ENCODE data around the gene ZSCAN22. TPM values are rescaled to one million over a fixed set of nuclear protein-coding genes. Genes with fewer than 3 reads are reported as not detected.
"Not testable (repeated sequence)": the region's sequence is repeated elsewhere in the genome, so short reads cannot be mapped to it uniquely, and the experiment has no call there.

ZSCAN22 gene
- total RNA-seq, 2 donors from 2014 or later = 1.5 to 1.7 TPM

DNA sequence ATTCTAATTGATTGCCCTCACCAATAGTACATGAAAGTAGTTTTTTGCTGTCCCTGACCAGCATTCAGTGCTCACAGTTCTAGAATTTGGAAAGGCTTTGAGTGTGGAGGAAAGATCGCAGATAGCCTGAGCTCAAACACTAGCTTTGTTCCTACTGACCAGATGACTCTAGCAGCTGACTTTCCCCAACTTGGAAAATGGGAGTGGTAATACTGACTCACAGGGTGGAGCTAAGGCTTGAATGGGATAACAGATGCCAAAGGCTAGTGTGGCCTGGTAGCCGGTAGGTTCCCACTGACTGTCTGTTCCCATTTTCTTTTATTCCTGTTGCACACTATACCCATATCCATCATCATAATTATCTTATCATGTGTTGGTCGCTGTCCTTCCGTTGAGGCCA is 3.7 kb downstream of the ZSCAN22 start:
- H3K27me3 Mint-ChIP-seq = no peaks in the 10 kb centered on the region

GRCh38 chr19:58332697-58333096 is 5.9 kb downstream of the ZSCAN22 start:
- Mint-ChIP-seq H3K27me3 (no peaks in the 10 kb centered on the region), H3K4me3 (no peak overlapping the region), H3K36me3 (ENCODE audit: low read depth) (no peaks in the 10 kb centered on the region), H3K4me1 (peaks cover 5% of the 10 kb centered on the region), H3K27ac (peak overlapping the region; percentile 29)
- DNase-seq (no peak), ATAC-seq (no peak)
- no peaks in the 10 kb centered on the region for H3K9me3 ChIP-seq (ENCODE audit: control insufficient read depth, low read length, poor library complexity, severe bottlenecking)

More for the DNA sequence above, 3.7 kb downstream of the ZSCAN22 start:
- Mint-ChIP-seq H3K27ac (no peak overlapping the region), H3K4me3 (no peak overlapping the region), H3K4me1 (peaks cover 5% of the 10 kb centered on the region), H3K36me3 (ENCODE audit: low read depth) (no peaks in the 10 kb centered on the region)
- ATAC-seq (no peak), DNase-seq (no peak)
- no peaks in the 10 kb centered on the region for H3K9me3 ChIP-seq (ENCODE audit: control insufficient read depth, low read length, poor library complexity, severe bottlenecking)

DNA sequence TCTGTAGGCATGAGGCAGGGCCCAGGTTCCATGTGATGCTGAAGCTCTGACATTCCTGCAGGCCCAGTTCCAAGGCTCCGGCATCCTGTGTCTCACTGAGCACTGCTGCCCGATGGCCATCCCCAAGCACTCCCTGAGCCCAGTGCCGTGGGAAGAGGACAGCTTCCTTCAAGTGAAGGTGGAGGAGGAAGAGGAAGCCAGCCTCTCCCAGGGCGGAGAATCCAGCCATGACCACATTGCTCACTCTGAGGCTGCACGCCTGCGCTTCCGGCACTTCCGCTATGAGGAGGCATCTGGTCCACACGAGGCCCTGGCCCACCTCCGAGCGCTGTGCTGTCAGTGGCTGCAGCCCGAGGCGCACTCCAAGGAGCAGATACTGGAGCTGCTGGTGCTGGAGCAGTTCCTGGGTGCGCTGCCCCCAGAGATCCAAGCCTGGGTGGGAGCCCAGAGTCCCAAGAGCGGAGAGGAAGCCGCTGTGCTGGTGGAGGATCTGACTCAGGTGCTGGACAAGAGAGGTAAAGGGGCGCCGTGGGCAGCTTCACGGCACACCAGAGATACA is 8.0 kb downstream of the ZSCAN22 start:
- ATAC-seq (no peak), DNase-seq (no peak)
- H3K27me3 Mint-ChIP-seq = no peaks in the 10 kb centered on the region
- H3K4me1 Mint-ChIP-seq = peaks cover 6% of the 10 kb centered on the region
- no peak overlapping the region for H3K27ac Mint-ChIP-seq
- no peak overlapping the region for H3K4me3 Mint-ChIP-seq
- peaks cover under 1% of the 10 kb centered on the region for H3K36me3 Mint-ChIP-seq (ENCODE audit: low read depth)
- H3K9me3 ChIP-seq (ENCODE audit: control insufficient read depth, low read length, poor library complexity, severe bottlenecking) = no peaks in the 10 kb centered on the region

- peaks cover 4% of the 10 kb centered on the region for H3K36me3 Mint-ChIP-seq (ENCODE audit: low read depth)
- ATAC-seq = no peak
- H3K27ac Mint-ChIP-seq = no peak overlapping the region
- H3K9me3 ChIP-seq (ENCODE audit: control insufficient read depth, low read length, poor library complexity, severe bottlenecking) = no peaks in the 10 kb centered on the region
- no peak for DNase-seq
- H3K4me1 Mint-ChIP-seq = peaks cover 8% of the 10 kb centered on the region
- H3K27me3 Mint-ChIP-seq = no peaks in the 10 kb centered on the region
- no peak overlapping the region for H3K4me3 Mint-ChIP-seq
Measured at GRCh38 chr19:58335630-58336029, 8.8 kb downstream of the ZSCAN22 start.

GRCh38 chr19:58336216-58336615 is 9.4 kb downstream of the ZSCAN22 start:
- H3K9me3 ChIP-seq (ENCODE audit: control insufficient read depth, low read length, poor library complexity, severe bottlenecking) = no peaks in the 10 kb centered on the region
- no peak for DNase-seq
- Mint-ChIP-seq H3K27me3 (no peaks in the 10 kb centered on the region), H3K4me3 (no peak overlapping the region), H3K36me3 (ENCODE audit: low read depth) (peaks cover 5% of the 10 kb centered on the region), H3K4me1 (peaks cover 5% of the 10 kb centered on the region), H3K27ac (no peak overlapping the region)
- no peak for ATAC-seq

- peaks cover 7% of the 10 kb centered on the region for H3K36me3 Mint-ChIP-seq (ENCODE audit: low read depth)
- H3K9me3 ChIP-seq (ENCODE audit: control insufficient read depth, low read length, poor library complexity, severe bottlenecking) = no peaks in the 10 kb centered on the region
- DNase-seq (no peak), ATAC-seq (no peak)
- peaks cover 5% of the 10 kb centered on the region for H3K4me1 Mint-ChIP-seq
- no peak overlapping the region for H3K4me3 Mint-ChIP-seq
- no peak overlapping the region for H3K27ac Mint-ChIP-seq
- H3K27me3 Mint-ChIP-seq = no peaks in the 10 kb centered on the region
Measured at GRCh38 chr19:58336820-58337219, 10.0 kb downstream of the ZSCAN22 start.

- H3K4me1 Mint-ChIP-seq = peaks cover 4% of the 10 kb centered on the region
- peaks cover 9% of the 10 kb centered on the region for H3K36me3 Mint-ChIP-seq (ENCODE audit: low read depth)
- DNase-seq (no peak), ATAC-seq (no peak)
- no peaks in the 10 kb centered on the region for H3K9me3 ChIP-seq (ENCODE audit: control insufficient read depth, low read length, poor library complexity, severe bottlenecking)
- H3K27ac Mint-ChIP-seq = no peak overlapping the region
- no peak overlapping the region for H3K4me3 Mint-ChIP-seq
- no peaks in the 10 kb centered on the region for H3K27me3 Mint-ChIP-seq
Measured at GRCh38 chr19:58338336-58338735, 11.5 kb downstream of the ZSCAN22 start.

DNA sequence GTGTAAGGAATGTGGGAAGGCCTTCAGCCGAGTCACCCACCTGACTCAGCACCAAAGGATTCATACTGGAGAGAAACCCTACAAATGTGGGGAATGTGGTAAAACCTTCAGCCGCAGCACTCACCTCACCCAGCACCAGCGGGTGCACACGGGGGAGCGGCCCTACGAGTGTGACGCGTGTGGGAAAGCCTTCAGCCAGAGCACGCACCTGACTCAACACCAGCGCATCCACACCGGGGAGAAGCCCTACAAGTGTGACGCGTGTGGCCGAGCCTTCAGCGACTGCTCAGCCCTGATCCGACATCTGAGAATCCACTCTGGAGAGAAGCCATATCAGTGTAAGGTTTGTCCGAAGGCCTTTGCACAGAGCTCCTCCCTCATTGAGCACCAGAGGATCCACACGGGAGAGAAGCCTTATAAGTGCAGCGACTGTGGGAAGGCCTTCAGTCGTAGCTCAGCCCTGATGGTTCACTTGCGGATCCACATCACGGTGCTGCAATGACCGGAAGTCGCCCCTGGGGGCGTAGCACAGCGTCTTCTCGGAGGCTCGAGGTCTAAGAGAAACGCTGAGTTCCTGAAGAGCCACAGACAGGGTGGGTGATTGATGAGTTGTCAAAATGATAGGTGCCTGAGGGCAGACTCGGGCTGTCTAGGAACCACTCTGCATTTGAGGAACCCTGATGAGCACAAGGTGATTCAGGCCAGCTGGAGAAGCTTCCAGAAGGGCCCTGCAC is 12.2 kb downstream of the ZSCAN22 start:
- Mint-ChIP-seq H3K27ac (no peak overlapping the region), H3K4me1 (peaks cover 4% of the 10 kb centered on the region), H3K4me3 (no peak overlapping the region), H3K27me3 (no peaks in the 10 kb centered on the region), H3K36me3 (ENCODE audit: low read depth) (peaks cover 9% of the 10 kb centered on the region)
- H3K9me3 ChIP-seq (ENCODE audit: control insufficient read depth, low read length, poor library complexity, severe bottlenecking) = no peaks in the 10 kb centered on the region
- DNase-seq (no peak), ATAC-seq (no peak)

GRCh38 chr19:58345558-58345957 is 18.8 kb downstream of the ZSCAN22 start:
- no peak for DNase-seq
- Mint-ChIP-seq H3K4me3 (peak overlapping the region; percentile 91), H3K27me3 (no peaks in the 10 kb centered on the region), H3K36me3 (ENCODE audit: low read depth) (peaks cover 10% of the 10 kb centered on the region), H3K4me1 (peaks cover 15% of the 10 kb centered on the region), H3K27ac (peak overlapping the region; percentile 39)
- no peaks in the 10 kb centered on the region for H3K9me3 ChIP-seq (ENCODE audit: control insufficient read depth, low read length, poor library complexity, severe bottlenecking)
- ATAC-seq = no peak

GRCh38 chr19:58346961-58347929 is 20.5 kb downstream of the ZSCAN22 start:
- no peaks in the 10 kb centered on the region for H3K9me3 ChIP-seq (ENCODE audit: control insufficient read depth, low read length, poor library complexity, severe bottlenecking)
- Mint-ChIP-seq H3K27ac (peak overlapping the region; percentile 85), H3K27me3 (no peaks in the 10 kb centered on the region), H3K4me3 (peak overlapping the region; percentile 91), H3K4me1 (peaks cover 15% of the 10 kb centered on the region), H3K36me3 (ENCODE audit: low read depth) (peaks cover 6% of the 10 kb centered on the region)
- peak; percentile 94 for ATAC-seq
- DNase-seq = peak; percentile 56 to 63 (median 63)

- Mint-ChIP-seq H3K4me3 (peak overlapping the region; percentile 91), H3K27ac (peak overlapping the region; percentile 85), H3K4me1 (peaks cover 15% of the 10 kb centered on the region)
- H3K27me3 Mint-ChIP-seq; H3K36me3 Mint-ChIP-seq (ENCODE audit: low read depth); H3K9me3 ChIP-seq (ENCODE audit: control insufficient read depth, low read length, poor library complexity, severe bottlenecking); DNase-seq: not testable (repeated sequence)
- ATAC-seq = peak; percentile 12
Measured at GRCh38 chr19:58348080-58348479, 21.3 kb downstream of the ZSCAN22 start.

DNA sequence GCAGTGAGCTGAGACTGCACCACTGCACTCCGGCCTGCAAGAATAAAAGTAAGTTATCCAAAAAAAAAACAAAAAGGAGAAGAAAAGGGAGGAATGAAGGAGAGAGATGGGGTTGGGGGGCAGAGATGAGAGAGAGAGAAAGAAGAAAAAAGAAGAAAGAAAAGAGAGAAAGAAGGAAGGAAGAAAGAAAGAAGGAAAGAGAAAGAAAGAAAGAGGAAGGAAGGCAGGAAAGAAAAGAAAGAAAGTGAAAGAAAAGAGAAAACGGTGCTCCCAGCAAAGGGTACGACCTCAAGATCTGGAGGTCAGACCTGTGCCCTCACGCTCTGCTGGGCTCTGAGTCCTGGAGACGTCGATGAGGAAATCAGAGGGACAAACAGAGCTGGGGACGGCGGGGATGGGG is 22.8 kb downstream of the ZSCAN22 start:
- Mint-ChIP-seq H3K27ac (no peak overlapping the region), H3K27me3 (no peaks in the 10 kb centered on the region), H3K36me3 (ENCODE audit: low read depth) (peaks cover 4% of the 10 kb centered on the region), H3K4me3 (peak overlapping the region; percentile 53), H3K4me1 (peaks cover 15% of the 10 kb centered on the region)
- no peak for ATAC-seq
- no peak for DNase-seq
- no peaks in the 10 kb centered on the region for H3K9me3 ChIP-seq (ENCODE audit: control insufficient read depth, low read length, poor library complexity, severe bottlenecking)

Measured in T-helper 17 cell (primary cell).